Bronchial epithelial cell (primary cell): ENCODE measurements around the gene UQCRQ. TPM values are rescaled to one million over a fixed set of nuclear protein-coding genes. Genes with fewer than 3 reads are reported as not detected.

Source experiments
- DNase-seq: peaks from one replicate; pipeline ENCODE4 v3.0.0-alpha.2; 2010; ENCODE audit warnings: low read depth
- FAIRE-seq: peaks from 2 replicates; lab custom pipeline; 2011; peaks lifted over from hg19 to GRCh38; lab: Jason Lieb, UNC
- H3K27me3 ChIP-seq: 2 replicates; pipeline ENCODE4 v1.5.1; 2011; ENCODE audit warnings: low read length; ENCODE audit not compliant: control insufficient read depth, insufficient read depth
- H3K36me3 ChIP-seq: 2 replicates; pipeline ENCODE4 v1.5.1; 2011; ENCODE audit warnings: low read length; ENCODE audit not compliant: control insufficient read depth, insufficient read depth
- H3K4me3 ChIP-seq: 2 replicates; pipeline ENCODE4 v1.5.1; 2011; ENCODE audit warnings: mild to moderate bottlenecking, low read depth, low read length, control low read depth
- CTCF ChIP-seq: IDR thresholded peaks from 2 replicates; pipeline ENCODE4 v1.5.1; 2011; ENCODE audit warnings: mild to moderate bottlenecking, moderate library complexity, low read length, control low read depth, inconsistent platforms; ENCODE audit not compliant: insufficient read depth, severe bottlenecking
- total RNA-seq: library from RNA; depleted of rRNA; stranded (reverse); fragments of >200 nt; gene quantifications from 2 replicates; pipeline ENCODE4 v1.2.1, GENCODE V29; 2014

UQCRQ gene
- total RNA-seq, 1 donor from 2014 or later = 78.2 TPM

DNA sequence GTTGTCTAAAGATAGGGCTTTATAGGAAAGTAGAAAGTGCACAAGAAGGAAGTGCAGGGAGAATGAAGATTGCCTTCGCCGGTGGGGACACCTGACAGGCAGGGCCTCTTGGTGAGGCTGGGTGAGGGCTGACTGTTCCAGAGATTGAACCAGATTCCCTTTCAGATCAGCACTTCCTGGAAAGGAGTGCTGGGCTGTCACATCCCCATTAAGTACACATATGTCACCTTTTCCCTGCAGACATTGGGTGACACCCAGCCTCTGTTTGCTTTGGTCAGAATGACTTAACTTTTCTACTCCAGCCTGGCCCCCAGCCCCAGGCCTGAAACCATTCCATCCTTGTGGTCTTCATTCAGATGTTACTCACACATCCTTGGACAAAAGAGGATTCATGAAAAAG is 28.6 kb upstream of the UQCRQ start:
- no peak for FAIRE-seq
- Histone ChIP-seq H3K4me3 (no peak overlapping the region), H3K27me3 (no peaks in the 10 kb centered on the region), H3K36me3 (no peaks in the 10 kb centered on the region)
- DNase-seq = no peak
- no peak for TF ChIP-seq CTCF

- FAIRE-seq = no peak
- Histone ChIP-seq H3K4me3 (no peak overlapping the region), H3K27me3 (no peaks in the 10 kb centered on the region), H3K36me3 (no peaks in the 10 kb centered on the region)
- no peak for TF ChIP-seq CTCF
- DNase-seq = no peak
These were observed 27.7 kb upstream of the UQCRQ start for GRCh38 chr5:132838516-132839282.

- no peak overlapping the region for H3K4me3 ChIP-seq
- TF ChIP-seq CTCF = no peak
- FAIRE-seq (no peak), DNase-seq (peak; percentile 56)
- no peaks in the 10 kb centered on the region for H3K27me3 ChIP-seq
- no peaks in the 10 kb centered on the region for H3K36me3 ChIP-seq
These were observed 26.8 kb upstream of the UQCRQ start for GRCh38 chr5:132839426-132840301.

- no peaks in the 10 kb centered on the region for H3K36me3 ChIP-seq
- no peak for FAIRE-seq
These were observed 26.1 kb upstream of the UQCRQ start for GRCh38 chr5:132840313-132840712.

DNA sequence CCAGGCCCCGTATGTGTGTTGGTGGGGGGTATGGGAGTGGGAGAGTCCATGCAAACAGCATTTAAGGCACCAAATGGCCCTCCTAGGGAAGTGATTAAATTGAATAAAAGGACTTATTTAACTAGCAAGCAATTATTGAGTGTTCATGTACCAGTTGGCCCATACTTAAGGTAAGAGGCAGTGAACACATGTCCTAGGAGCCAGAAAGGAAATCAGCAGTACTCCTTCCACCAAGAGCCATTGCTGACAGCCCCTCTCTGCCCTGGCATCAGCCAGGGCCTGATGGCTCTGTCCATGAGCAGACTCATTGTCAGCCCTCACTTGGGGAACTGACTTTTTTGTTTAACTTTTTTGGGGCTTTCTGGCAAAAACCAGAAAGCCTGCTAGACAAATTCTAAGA is 25.5 kb upstream of the UQCRQ start:
- TF ChIP-seq CTCF = no peak
- Histone ChIP-seq H3K27me3 (no peaks in the 10 kb centered on the region), H3K36me3 (no peaks in the 10 kb centered on the region), H3K4me3 (no peak overlapping the region)
- FAIRE-seq = no peak
- no peak for DNase-seq

More at GRCh38 chr5:132840313-132840712, 26.1 kb upstream of the UQCRQ start:
- TF ChIP-seq CTCF = no peak
- Histone ChIP-seq H3K4me3 (no peak overlapping the region), H3K27me3 (no peaks in the 10 kb centered on the region)
- no peak for DNase-seq
